IMR-90 (cell line): ENCODE measurements around the gene ALK. TPM values are rescaled to one million over a fixed set of nuclear protein-coding genes. Genes with fewer than 3 reads are reported as not detected.

Experiments used
- ATAC-seq: fragments of 200-7000 bp; cut with Tn5 transposase; 2 replicates; pipeline ENCODE4 v1.9.1; 2020; ENCODE audit warnings: low read depth, mild to moderate bottlenecking, moderate library complexity
- BruUV-seq: library from RNA; stranded (reverse); fragments of 400-500 nt; replicated peaks from 2 replicates; lab custom pipeline; 2021; lab: Mats Ljungman, UMichigan
- CTCF ChIA-PET: fragments of 300-600 bp; formaldehyde crosslinking; extraction: SDS; loops from one replicate; lab custom pipeline; 2021; ENCODE audit warnings: antibody characterized with exemption; lab: Yijun Ruan, JAX
- POLR2A ChIA-PET: fragments of 300-600 bp; sonication (Branson Sonifier 250); formaldehyde crosslinking; loops from one replicate; lab custom pipeline; 2022; ENCODE audit warnings: antibody characterized with exemption; ENCODE audit not compliant: unreplicated experiment; lab: Charles Lee
- DNase-seq: peaks from one replicate; pipeline ENCODE4 v3.0.0; 2013
- H2AFZ ChIP-seq: replicated peaks from 2 replicates; pipeline ENCODE3; 2013; ENCODE audit warnings: low read length, mild to moderate bottlenecking; ENCODE audit not compliant: poor library complexity
- H2AK5ac ChIP-seq: 2 replicates; pipeline ENCODE4 v1.6.1; 2013; ENCODE audit warnings: low read depth, low read length, inconsistent platforms
- H2AK9ac ChIP-seq: replicated peaks from 2 replicates; pipeline ENCODE3; 2013; ENCODE audit warnings: mild to moderate bottlenecking, low read depth, low read length, moderate library complexity; ENCODE audit not compliant: poor library complexity
- H2BK120ac ChIP-seq: 2 replicates; pipeline ENCODE4 v1.6.1; 2013; ENCODE audit warnings: low read depth, low read length, inconsistent platforms
- H2BK15ac ChIP-seq: 3 replicates; pipeline ENCODE4 v1.6.1; 2013; ENCODE audit warnings: low read depth, low read length, inconsistent platforms
- H2BK20ac ChIP-seq: 2 replicates; pipeline ENCODE4 v1.6.1; 2013; ENCODE audit warnings: low read depth, mild to moderate bottlenecking, inconsistent platforms, low read length, moderate library complexity
- H2BK5ac ChIP-seq: 2 replicates; pipeline ENCODE4 v1.6.1; 2013; ENCODE audit warnings: mild to moderate bottlenecking, low read depth, low read length, inconsistent platforms; ENCODE audit not compliant: poor library complexity, severe bottlenecking
- H3K14ac ChIP-seq: replicated peaks from 2 replicates; pipeline ENCODE4 v1.6.1; 2013; ENCODE audit warnings: low read depth, low read length, inconsistent platforms
- H3K18ac ChIP-seq: 2 replicates; pipeline ENCODE4 v1.6.1; 2013; ENCODE audit warnings: low read depth, low read length, control low read depth
- H3K23ac ChIP-seq: 2 replicates; pipeline ENCODE4 v1.6.1; 2013; ENCODE audit warnings: low read depth, low read length, inconsistent platforms
- H3K27ac ChIP-seq: 2 replicates; pipeline ENCODE4 v1.5.1; 2013; ENCODE audit warnings: mild to moderate bottlenecking, control low read depth, low read length; ENCODE audit not compliant: insufficient read depth
- H3K27me3 ChIP-seq: 2 replicates; pipeline ENCODE4 v1.6.1; 2013; ENCODE audit warnings: low read length; ENCODE audit not compliant: control insufficient read depth, insufficient read depth
- H3K36me3 ChIP-seq: 2 replicates; pipeline ENCODE4 v1.6.1; 2013; ENCODE audit warnings: low read length, mixed read lengths; ENCODE audit not compliant: control insufficient read depth, insufficient read depth
- H3K4ac ChIP-seq: 2 replicates; pipeline ENCODE4 v1.6.1; 2013; ENCODE audit warnings: low read depth, low read length, inconsistent platforms
- H3K4me1 ChIP-seq: 2 replicates; pipeline ENCODE4 v1.6.1; 2013; ENCODE audit warnings: low read length, mixed read lengths; ENCODE audit not compliant: control insufficient read depth, insufficient read depth
- H3K4me2 ChIP-seq: 2 replicates; pipeline ENCODE4 v1.6.1; 2013; ENCODE audit warnings: low read depth, mild to moderate bottlenecking, control low read depth, low read length, moderate library complexity
- H3K4me3 ChIP-seq: 2 replicates; pipeline ENCODE4 v1.5.1; 2013; ENCODE audit warnings: low read depth, mild to moderate bottlenecking, control low read depth, low read length, moderate library complexity; ENCODE audit not compliant: insufficient read depth
- H3K56ac ChIP-seq: 2 replicates; pipeline ENCODE4 v1.6.1; 2013; ENCODE audit warnings: low read length, inconsistent platforms; ENCODE audit not compliant: insufficient read depth; ENCODE audit errors: extremely low read depth
- H3K79me1 ChIP-seq, 2 experiments: 2 replicates each; pipeline ENCODE4 v1.6.1; 2013; ENCODE audit warnings: low read length in 2 of 2, inconsistent platforms in 1 of 2, low read depth in 1 of 2
- H3K9ac ChIP-seq: 2 replicates; pipeline ENCODE4 v1.6.1; 2013; ENCODE audit warnings: low read depth, low read length, control low read depth
- H3K9me1 ChIP-seq: 2 replicates; pipeline ENCODE4 v1.6.1; 2013; ENCODE audit warnings: low read length, inconsistent platforms; ENCODE audit not compliant: insufficient read depth
- H3K9me3 ChIP-seq: 2 replicates; pipeline ENCODE4 v1.6.1; 2013; ENCODE audit warnings: low read length; ENCODE audit not compliant: control insufficient read depth, insufficient read depth
- H4K20me1 ChIP-seq: 2 replicates; pipeline ENCODE4 v1.6.1; 2013; ENCODE audit warnings: low read length, inconsistent platforms; ENCODE audit not compliant: insufficient read depth
- H4K5ac ChIP-seq: 2 replicates; pipeline ENCODE4 v1.6.1; 2013; ENCODE audit warnings: mild to moderate bottlenecking, low read depth, low read length, control low read depth
- H4K8ac ChIP-seq, 2 experiments: 2 replicates each; pipeline ENCODE4 v1.6.1; 2013; ENCODE audit warnings: low read depth in 2 of 2, low read length in 2 of 2, control low read depth in 1 of 2, inconsistent platforms in 1 of 2
- H4K91ac ChIP-seq: 2 replicates; pipeline ENCODE4 v1.6.1; 2013; ENCODE audit warnings: low read depth, low read length, inconsistent platforms; ENCODE audit not compliant: insufficient read depth
- CHD1 ChIP-seq: IDR thresholded peaks from 2 replicates; pipeline ENCODE4 v1.6.1; 2012; ENCODE audit warnings: low read depth, low read length, improper control_type of control experiment
- ELK1 ChIP-seq: fragments of 150-350 bp; IDR thresholded peaks from 2 replicates; pipeline ENCODE4 v1.6.1; 2016; ENCODE audit warnings: low read depth, mild to moderate bottlenecking, low read length, moderate library complexity, borderline replicate concordance
- FOS ChIP-seq: fragments of 150-350 bp; IDR thresholded peaks from 2 replicates; pipeline ENCODE4 v1.6.1; 2016; ENCODE audit warnings: low read depth, low read length
- MAFK ChIP-seq: IDR thresholded peaks from 2 replicates; pipeline ENCODE4 v1.6.1; 2012; ENCODE audit warnings: low read depth, low read length, improper control_type of control experiment
- RFX5 ChIP-seq: IDR thresholded peaks from 2 replicates; pipeline ENCODE4 v1.8.0; 2012; ENCODE audit warnings: low read depth, mild to moderate bottlenecking, low read length, moderate library complexity
- SMC3 ChIP-seq: fragments of 150-350 bp; IDR thresholded peaks from 2 replicates; pipeline ENCODE4 v1.6.1; 2016; ENCODE audit warnings: low read depth, mild to moderate bottlenecking, antibody characterized with exemption, low read length, moderate library complexity
- USF2 ChIP-seq: fragments of 150-350 bp; IDR thresholded peaks from 2 replicates; pipeline ENCODE4 v1.6.1; 2017; ENCODE audit warnings: mild to moderate bottlenecking, antibody characterized with exemption, low read length, low read depth
- WGBS, 2 experiments: methylation state at CpG; one replicate each; pipeline versions ENCODE4 v1.1.5 to v1.1.7; 2013; ENCODE audit warnings: missing lambda C conversion rate in 2 of 2; ENCODE audit not compliant: insufficient read length in 1 of 2; ENCODE audit errors: extremely low coverage in 2 of 2; 5-methylcytosine and 5-hydroxymethylcytosine counted together
- dilution Hi-C: fragments of 300-500 bp; cut with HindIII; formaldehyde crosslinking; loops from one replicate; pipeline ENCODE4 v1.14.3; 2018; ENCODE audit warnings: low sequenced_read_pairs; ENCODE audit not compliant: unreplicated experiment
- in situ Hi-C: fragments of 300-500 bp; cut with MboI; formaldehyde crosslinking; loops from 3 replicates; pipeline ENCODE4 v1.14.3; 2019; ENCODE audit warnings: low sequenced_read_pairs, inconsistent platforms, mixed read lengths
- intact Hi-C: fragments of 100-400 bp; cut with micrococcal nuclease; formaldehyde crosslinking; loops from 2 replicates; pipeline ENCODE4 v1.10.0; 2022
- polyA plus RNA-seq, 3 experiments: library from polyadenylated mRNA; depleted of rRNA; stranded (reverse); fragments of >200 nt; gene quantifications; 2 replicates each; pipeline ENCODE4 v1.2.3, GENCODE V29; 2012; ENCODE audit warnings: low replicate concordance in 1 of 3
- total RNA-seq: library from RNA; depleted of rRNA; stranded (reverse); fragments of >200 nt; gene quantifications from 2 replicates; pipeline ENCODE4 v1.2.3, GENCODE V29; 2012

Gene ALK
- total and polyA plus RNA-seq, 2 of the 4 experiments (the other 2 are of a cell fraction), result not detected

DNA sequence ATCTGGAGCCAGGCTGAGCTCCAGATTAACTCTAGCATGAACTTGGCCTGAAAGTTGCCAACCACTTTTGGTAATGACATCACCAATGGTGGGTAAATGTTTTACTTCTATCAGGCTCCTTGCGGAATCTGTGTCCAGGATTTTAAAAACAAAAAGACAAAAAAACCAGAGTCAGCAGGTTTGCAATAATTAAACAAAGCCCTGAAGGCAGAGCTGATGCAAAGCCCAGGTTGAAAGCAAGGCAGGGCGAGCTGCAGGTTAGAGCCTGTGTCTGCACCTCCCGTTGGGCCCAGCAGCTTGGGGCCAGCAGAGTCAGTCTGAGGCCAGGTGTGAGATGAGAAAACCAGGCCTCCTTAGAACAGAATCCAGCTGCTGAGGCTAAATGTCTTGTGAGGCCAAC is 29.1 kb upstream of the ALK start:
- Histone ChIP-seq H2BK5ac (no peak overlapping the region), H3K23ac (no peak overlapping the region), H3K56ac (no peak overlapping the region), H3K27ac (no peak overlapping the region), H3K79me1 (no peaks in the 10 kb centered on the region), H4K91ac (no peak overlapping the region), H3K4me3 (no peak overlapping the region), H2BK15ac (no peak overlapping the region), H2AK5ac (no peak overlapping the region), H3K9me1 (no peaks in the 10 kb centered on the region), H4K5ac (no peak overlapping the region), H2BK120ac (no peak overlapping the region), H3K14ac (no peak overlapping the region), H3K4me1 (no peaks in the 10 kb centered on the region), H4K8ac (no peak overlapping the region), H2AK9ac (no peak overlapping the region), H3K18ac (no peak overlapping the region), H3K9me3 (no peaks in the 10 kb centered on the region), H3K27me3 (no peaks in the 10 kb centered on the region), H3K4me2 (no peak overlapping the region), H2BK20ac (no peak overlapping the region), H4K20me1 (no peaks in the 10 kb centered on the region), H3K36me3 (no peaks in the 10 kb centered on the region), H2AFZ (no peak overlapping the region), H3K4ac (no peak overlapping the region), H3K9ac (no peak overlapping the region)
- no TSS peak for BruUV-seq
- WGBS, 2 experiments, result no CpG with 5 or more reads among the region's 3 CpGs
- DNase-seq (no peak), ATAC-seq (no peak)
- dilution Hi-C loops (no loop called here), intact Hi-C loops (no loop called here), in situ Hi-C loops (no loop called here)
- ChIA-PET CTCF (interaction anchor here (0.7 kb wide), 1 partner anchor 991 kb away, joined by 4 read pairs; no protein-coding TSS in a partner anchor), POLR2A (no interaction called here)
- TF ChIP-seq ELK1, result no peak
- TF ChIP-seq MAFK, result 0 out of 2 replicates have a peak, but pooled peaks have one; percentile 22
- TF ChIP-seq SMC3, result no peak
- no peak for TF ChIP-seq CHD1
- TF ChIP-seq USF2, result no peak
- no peak for TF ChIP-seq RFX5
- TF ChIP-seq FOS, result no peak
